NCI-H526 (cell line): ENCODE measurements around the gene RNF112.

Experiments used
- DNase-seq, 2 experiments: peaks; one replicate each; lab custom pipeline; 2025; lab: John Stamatoyannopoulos, UW

Gene RNF112

DNA sequence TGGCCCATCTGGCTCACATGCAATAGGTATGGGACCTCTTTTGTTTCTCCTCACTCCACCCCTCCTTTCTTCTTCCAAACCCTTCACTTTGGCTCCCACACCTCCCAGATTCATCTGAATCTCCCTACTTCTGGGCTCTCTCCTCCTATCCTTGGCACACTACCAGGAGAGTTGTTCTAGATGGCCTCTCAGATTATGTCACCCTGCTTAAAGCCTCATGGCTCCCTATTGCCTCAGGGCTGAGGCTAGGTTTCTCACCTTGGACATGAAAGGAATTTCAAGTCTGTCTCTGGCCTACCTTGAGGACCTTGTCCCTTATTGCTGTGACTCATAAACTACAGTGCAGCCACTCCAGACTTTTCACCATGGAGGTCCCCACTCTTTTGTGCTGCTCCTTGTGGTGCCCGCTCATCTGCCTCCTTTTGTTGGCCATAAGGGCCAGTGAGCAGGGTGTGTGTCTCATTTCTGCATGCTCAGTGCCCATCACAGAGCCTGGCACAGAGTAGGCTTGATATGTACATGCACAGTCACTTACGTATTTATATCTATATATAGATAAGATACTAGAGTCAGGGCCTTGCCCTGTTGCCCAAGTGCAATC is 23.0 kb upstream of the RNF112 start:
- no peak for DNase-seq

DNA sequence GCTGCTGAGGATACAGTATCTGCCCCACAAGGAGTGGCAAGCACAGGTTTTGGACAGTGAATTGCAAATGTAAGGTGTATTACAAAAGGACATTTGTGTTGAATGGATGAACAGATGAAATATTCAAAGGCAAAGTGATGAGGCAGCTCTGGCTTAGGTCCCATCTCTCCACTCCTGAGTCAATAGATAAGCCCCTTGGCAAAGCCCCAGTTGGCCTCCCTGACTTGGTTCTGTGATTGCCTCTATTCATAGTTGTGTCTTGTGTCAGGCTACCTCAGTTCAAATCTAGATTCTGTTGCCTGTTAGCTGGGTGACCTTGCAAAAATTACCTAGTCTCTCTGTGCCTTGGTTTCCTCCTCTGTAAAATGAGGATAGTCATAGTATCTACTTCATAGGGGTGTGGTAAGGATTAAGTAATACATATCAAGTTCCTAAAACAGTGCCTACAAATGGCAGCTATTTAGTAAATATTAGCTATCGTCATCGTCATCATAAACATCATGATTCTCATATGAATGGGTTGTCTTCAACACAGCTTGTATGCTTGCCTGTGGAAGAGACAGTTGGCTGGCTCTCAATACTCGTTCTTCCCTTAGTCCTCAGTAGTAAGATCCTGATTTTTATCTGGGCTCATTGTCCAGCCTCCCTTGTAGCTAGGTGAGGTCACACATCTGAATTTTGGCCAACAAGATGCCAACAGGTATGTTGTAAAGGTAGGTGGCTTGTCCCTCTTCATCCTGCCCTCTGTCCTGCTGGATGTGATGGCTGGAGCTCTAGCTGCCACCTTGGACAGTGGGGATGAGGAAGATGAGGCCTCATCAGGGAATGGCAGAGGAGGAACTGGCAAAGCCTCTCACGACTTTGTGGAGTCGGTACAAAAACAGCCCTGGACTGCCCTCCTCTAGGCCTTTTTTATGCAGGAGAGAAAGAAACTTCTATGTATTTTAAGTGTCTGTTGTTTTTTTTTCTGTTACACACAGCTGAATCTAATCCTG is 21.9 kb upstream of the RNF112 start:
- DNase-seq = no peak

DNA sequence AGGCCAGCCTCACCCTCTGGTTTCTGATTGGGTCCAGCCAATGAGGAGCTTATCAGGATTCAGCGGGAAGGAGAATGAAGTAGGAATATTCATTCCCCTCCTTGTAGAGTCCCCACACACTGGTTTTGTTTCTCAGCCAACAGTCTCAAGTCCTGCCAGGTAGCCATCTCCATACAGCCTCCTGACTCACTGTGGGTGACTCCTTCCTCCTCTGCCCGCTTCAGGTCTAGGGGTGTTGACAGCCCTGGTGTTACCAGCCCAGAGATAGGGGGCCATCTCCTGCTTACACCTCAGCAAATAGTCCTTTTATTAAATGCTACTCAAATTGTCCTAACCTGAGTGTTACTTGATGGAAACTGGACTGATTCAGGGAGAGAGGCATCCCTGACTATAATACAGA is 20.1 kb upstream of the RNF112 start:
- no peak for DNase-seq

DNA sequence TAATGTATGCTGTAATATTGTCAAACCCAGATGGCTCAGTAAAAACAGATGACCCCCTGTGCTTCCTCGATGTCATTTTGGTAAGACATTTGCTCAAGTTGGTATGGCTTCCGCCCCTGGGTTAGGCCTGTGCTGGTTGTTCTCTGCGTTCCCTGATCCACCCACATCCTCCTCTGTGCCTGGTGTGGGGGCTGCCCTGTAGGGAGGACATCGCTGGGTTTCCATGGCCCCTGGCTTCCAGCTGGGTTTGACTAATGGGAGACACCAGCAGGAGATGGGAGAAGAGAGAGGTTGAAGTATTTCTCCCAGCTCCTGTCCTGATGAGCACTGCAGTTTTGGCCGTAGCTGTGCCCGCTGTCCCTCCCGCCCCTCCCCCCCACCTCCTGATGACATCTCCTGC is 19.6 kb upstream of the RNF112 start:
- no peak for DNase-seq

DNA sequence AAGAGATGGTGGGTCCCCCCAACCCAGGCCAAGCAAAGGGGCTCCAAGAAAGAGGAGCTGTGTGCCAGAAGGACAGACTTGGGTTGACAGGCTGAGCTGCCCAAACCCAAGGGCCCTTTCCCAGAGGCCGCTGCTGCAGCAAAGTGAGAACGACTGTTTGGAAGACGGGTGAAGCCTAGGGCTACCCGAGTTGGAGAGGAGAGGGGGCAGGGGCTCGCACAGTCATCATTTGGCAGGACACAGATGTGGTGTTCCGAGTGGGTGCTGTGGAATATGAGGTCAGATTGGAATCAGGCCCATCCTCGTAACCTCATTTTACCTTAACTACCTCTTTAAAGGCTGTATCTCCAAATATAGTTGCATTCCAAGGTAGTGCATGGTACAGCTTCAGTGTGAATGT is 18.7 kb upstream of the RNF112 start:
- DNase-seq = no peak

- no peak for DNase-seq
Measured at GRCh38 chr17:19397556-19398041, 13.4 kb upstream of the RNF112 start.

DNA sequence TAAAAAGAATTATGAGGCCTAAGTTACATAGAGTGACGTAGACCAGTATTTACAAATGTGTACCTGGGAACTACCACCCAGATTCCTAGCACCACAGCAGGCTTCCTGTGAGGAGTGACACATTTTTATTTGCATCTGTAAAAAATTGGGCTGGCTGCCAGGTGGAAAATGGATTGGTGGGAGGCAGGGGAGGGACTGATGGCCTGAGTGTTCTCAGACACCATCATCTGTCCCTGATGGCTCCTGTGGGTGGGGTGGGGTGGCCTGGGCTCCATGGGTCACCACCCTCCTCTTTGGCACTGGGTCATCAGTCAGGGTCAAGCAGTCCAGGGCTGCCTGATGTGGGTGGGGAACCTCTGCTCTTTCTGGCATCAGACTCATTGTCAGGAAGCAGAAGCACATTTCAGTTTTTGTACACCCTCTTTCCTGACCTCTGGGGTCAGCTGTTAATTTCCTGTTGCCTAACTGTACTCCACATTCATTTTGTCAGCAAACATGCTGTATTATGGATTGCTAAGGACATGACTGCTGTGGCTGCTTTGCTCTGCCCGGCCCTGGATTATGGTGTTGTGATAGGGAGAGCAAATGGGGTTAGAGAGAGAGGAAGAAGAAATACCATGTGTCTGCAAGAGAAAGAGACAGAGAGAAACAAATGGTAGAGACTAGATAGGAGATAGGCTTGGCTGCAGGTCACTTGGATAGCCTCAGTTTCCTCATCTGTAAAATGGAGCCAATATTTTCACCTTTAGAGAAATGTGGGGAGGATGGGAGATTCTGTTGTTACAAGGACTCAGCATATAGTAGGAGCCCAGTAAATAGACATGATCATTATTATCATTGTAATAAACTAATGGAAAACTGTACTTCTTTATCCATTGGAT is 12.5 kb upstream of the RNF112 start:
- peak in 1 of 2 experiments; percentile 21 for DNase-seq

GRCh38 chr17:19399750-19400450 is 11.1 kb upstream of the RNF112 start:
- DNase-seq = no peak

DNA sequence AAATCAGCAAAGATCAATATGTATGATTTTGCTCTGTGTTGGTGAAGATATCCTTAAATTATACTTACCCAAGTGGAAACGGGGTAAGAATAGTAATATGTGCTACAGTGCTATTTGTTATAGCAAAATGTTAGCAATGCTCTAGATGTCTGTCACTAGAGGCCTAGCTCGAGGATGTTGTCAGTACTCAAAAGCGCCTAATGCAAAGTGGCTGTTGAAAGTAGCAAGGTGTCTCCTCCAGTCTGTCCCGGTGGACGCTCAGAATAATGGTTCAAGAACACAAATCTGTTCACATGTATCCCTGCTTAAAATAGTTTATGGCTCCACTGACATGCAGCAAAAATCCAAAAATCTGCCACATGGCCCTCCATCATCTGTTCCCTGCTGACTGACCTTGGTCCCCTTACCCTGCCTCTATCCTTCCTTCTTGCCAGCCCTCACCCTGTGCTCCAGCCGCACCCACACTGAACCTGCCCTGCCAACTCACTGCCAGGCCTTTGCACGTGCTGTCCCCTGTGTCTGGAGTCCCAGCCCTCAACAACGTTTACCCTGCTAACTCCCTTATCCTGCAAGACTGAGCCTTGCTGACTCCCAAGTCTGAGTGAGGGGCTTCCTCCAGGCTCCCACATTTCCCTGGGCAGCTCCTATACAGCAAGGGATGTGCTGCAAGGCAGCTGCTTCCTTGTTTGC is 9.6 kb upstream of the RNF112 start:
- no peak for DNase-seq

DNA sequence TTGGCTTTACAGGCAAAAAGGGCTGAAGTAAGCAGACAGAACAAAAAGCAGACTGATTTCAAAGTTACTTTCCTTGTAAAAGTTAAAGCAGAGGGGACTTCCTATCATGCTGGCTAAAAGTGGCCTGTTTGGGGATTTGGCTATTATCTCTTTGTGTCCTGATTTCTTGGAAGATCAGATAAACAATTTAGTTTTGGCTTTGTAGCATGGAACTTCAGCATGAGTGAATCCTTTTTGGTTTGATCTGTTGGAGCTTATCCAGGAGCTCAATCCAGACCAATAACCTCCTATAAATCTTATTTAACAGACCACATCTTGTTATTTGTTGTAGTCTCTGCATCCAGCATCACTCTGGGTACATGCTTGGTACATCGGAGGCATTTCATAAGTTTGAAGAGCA is 8.9 kb upstream of the RNF112 start:
- DNase-seq = no peak

GRCh38 chr17:19403021-19403420 is 8.0 kb upstream of the RNF112 start:
- no peak for DNase-seq

DNA sequence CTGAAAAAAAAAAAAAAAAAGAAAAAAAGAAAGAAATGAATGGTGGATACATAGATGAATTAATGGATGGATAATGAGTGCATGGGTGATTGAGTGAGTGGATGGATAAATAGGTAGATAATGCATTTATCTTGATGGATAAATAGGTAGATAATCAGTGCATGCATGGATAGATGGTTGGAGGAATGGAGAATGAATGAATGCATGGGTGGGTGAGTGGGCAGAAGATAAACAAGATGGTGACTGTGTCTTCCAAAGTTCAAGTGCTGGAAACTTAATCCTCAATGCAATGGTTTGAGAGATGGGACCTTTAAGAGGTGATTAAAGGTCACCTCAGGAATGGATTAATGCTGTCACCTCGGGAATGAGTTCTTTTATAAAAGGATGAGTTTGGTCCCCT is 6.8 kb upstream of the RNF112 start:
- no peak for DNase-seq

- no peak for DNase-seq
Measured at GRCh38 chr17:19405114-19405513, 5.9 kb upstream of the RNF112 start.

- no peak for DNase-seq
Measured at GRCh38 chr17:19407601-19408345, 3.3 kb upstream of the RNF112 start.

DNA sequence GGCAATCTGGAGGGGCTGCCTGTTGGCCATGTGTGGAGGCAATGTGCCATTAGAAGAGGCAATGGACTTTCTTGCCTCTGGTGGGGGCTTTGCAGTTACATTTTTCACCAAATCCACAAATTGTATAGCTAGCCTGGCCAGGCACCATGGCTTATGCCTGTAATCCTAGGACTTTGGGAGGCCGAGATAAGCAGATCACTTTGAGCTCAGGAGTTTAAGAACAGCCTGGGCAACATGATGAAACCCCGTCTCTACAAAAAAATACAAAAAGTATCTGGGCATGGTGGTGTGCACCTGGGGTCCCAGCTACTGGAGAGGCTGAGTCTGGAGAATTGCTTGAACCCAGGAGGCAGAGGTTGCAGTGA is 2.7 kb upstream of the RNF112 start:
- DNase-seq = no peak

GRCh38 chr17:19409066-19409465 is 2.0 kb upstream of the RNF112 start:
- no peak for DNase-seq

GRCh38 chr17:19409509-19409908 is 1.5 kb upstream of the RNF112 start:
- DNase-seq = no peak

GRCh38 chr17:19410091-19410490 is 941 bp upstream of the RNF112 start:
- DNase-seq = no peak

GRCh38 chr17:19411631-19412030 is 599 bp downstream of the RNF112 start:
- DNase-seq = no peak

DNA sequence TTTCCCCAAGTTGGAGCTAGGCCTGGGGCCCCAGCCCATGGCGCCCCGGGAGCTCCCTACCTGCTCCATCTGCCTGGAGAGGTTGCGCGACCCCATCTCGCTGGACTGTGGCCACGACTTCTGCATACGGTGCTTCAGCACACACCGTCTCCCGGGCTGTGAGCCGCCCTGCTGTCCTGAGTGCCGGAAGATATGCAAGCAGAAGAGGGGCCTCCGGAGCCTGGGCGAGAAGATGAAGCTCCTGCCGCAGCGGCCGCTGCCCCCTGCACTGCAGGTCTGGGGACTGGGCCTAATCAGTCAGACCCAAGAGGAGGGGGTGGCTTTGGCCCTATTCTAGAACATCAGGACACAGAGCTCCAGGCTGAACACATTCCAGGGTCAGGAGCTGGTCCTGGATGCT is 1.5 kb downstream of the RNF112 start:
- no peak for DNase-seq
